ENCODE measurements around the gene GLO1. TPM values are rescaled to one million over a fixed set of nuclear protein-coding genes. Genes with fewer than 3 reads are reported as not detected.

GLO1 gene
- total RNA-seq, 1 donor from 2014 or later = 149 TPM

- peaks cover 4% of the 10 kb centered on the region for H3K9me3 Mint-ChIP-seq
- no peaks in the 10 kb centered on the region for H3K4me1 Mint-ChIP-seq
- H3K36me3 Mint-ChIP-seq (ENCODE audit: low read depth) = no peaks in the 10 kb centered on the region
- DNase-seq (ENCODE audit: low read depth, low spot score) = no peak
- TF ChIP-seq CTCF (conservative IDR thresholded peaks at IDR 0.05) = no peak
- H3K27ac Mint-ChIP-seq (ENCODE audit: unreplicated experiment) = no peak overlapping the region
- H3K27me3 Mint-ChIP-seq (ENCODE audit: low read depth) = peaks cover 36% of the 10 kb centered on the region
- no peak overlapping the region for H3K4me3 Mint-ChIP-seq
These were observed 34.0 kb upstream of the GLO1 start for GRCh38 chr6:38736951-38737350.

- peaks cover 7% of the 10 kb centered on the region for H3K4me1 Mint-ChIP-seq
- no peak for TF ChIP-seq CTCF (conservative IDR thresholded peaks at IDR 0.05)
- H3K36me3 Mint-ChIP-seq (ENCODE audit: low read depth) = no peaks in the 10 kb centered on the region
- no peak overlapping the region for H3K4me3 Mint-ChIP-seq
- no peak overlapping the region for H3K27ac Mint-ChIP-seq (ENCODE audit: unreplicated experiment)
- no peak for DNase-seq (ENCODE audit: low read depth, low spot score)
- H3K27me3 Mint-ChIP-seq (ENCODE audit: low read depth) = peaks cover 3% of the 10 kb centered on the region
- H3K9me3 Mint-ChIP-seq = peaks cover under 1% of the 10 kb centered on the region
These were observed 27.4 kb upstream of the GLO1 start for GRCh38 chr6:38730140-38730862.

- DNase-seq (ENCODE audit: low read depth, low spot score) = no peak
- Mint-ChIP-seq H3K9me3 (no peaks in the 10 kb centered on the region), H3K36me3 (ENCODE audit: low read depth) (no peaks in the 10 kb centered on the region), H3K27me3 (ENCODE audit: low read depth) (peaks cover under 1% of the 10 kb centered on the region), H3K27ac (ENCODE audit: unreplicated experiment) (no peak overlapping the region), H3K4me1 (peaks cover 9% of the 10 kb centered on the region), H3K4me3 (no peak overlapping the region)
- no peak for TF ChIP-seq CTCF (conservative IDR thresholded peaks at IDR 0.05)
These were observed 25.3 kb upstream of the GLO1 start for GRCh38 chr6:38728203-38728602.

- Mint-ChIP-seq H3K27ac (ENCODE audit: unreplicated experiment) (no peak overlapping the region), H3K4me1 (peaks cover 9% of the 10 kb centered on the region), H3K36me3 (ENCODE audit: low read depth) (no peaks in the 10 kb centered on the region), H3K9me3 (no peaks in the 10 kb centered on the region), H3K27me3 (ENCODE audit: low read depth) (no peaks in the 10 kb centered on the region), H3K4me3 (no peak overlapping the region)
- TF ChIP-seq CTCF (conservative IDR thresholded peaks at IDR 0.05) = no peak
- no peak for DNase-seq (ENCODE audit: low read depth, low spot score)
These were observed 22.7 kb upstream of the GLO1 start for GRCh38 chr6:38725414-38726183.

- Mint-ChIP-seq H3K4me1 (peaks cover 9% of the 10 kb centered on the region), H3K9me3 (no peaks in the 10 kb centered on the region), H3K4me3 (no peak overlapping the region), H3K27me3 (ENCODE audit: low read depth) (no peaks in the 10 kb centered on the region), H3K36me3 (ENCODE audit: low read depth) (no peaks in the 10 kb centered on the region), H3K27ac (ENCODE audit: unreplicated experiment) (no peak overlapping the region)
- TF ChIP-seq CTCF (conservative IDR thresholded peaks at IDR 0.05) = no peak
- no peak for DNase-seq (ENCODE audit: low read depth, low spot score)
These were observed 21.4 kb upstream of the GLO1 start for GRCh38 chr6:38724343-38724742.
